GM18498 (cell line): ENCODE data around the gene ABCB10.
"Not testable (repeated sequence)": the region's sequence is repeated elsewhere in the genome, so short reads cannot be mapped to it uniquely, and the experiment has no call there.

Source experiments
- ATAC-seq: cut with Tn5 transposase; IDR thresholded peaks from one replicate; pipeline ENCODE4 v1.9.1; 2021; ENCODE audit warnings: mild to moderate bottlenecking, moderate library complexity; ENCODE audit not compliant: unreplicated experiment

The ABCB10 gene

DNA sequence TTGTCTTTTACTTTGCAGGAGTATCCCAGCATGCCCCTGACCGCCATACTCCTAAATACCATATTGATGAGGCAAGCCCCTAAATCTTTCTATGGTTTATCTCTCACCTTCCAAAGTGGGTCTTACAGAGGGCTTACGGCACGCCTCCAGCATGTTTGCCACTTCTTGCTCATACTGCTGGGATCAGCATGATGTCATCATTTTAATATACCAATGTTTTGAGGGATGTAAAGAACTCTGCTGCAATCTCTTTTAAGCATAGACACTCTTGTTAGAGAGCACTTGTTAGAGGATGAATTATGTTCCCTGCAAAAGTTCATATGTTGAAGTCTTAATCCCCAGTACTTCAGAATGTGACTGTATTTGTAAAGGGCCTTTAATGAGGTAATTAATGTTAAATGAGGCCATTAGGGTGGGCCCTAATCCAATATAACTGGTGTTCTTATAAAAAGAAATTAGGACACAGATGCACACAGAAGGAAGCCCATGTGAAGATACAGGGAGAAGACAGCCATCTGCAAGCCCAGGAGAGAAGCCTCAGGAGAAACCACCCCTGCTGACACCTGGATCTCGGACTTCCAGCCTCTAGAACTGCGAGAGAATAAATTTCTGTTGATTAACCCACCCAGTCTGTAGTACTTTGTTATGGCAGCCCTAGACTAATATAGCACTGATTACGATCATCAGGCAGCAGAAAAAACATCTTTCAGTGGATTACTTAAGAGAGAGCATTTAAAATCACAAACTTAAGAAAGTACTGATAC lies 16.4 kb upstream of the ABCB10 start:
- ATAC-seq, result no peak

- no peak for ATAC-seq
Observed at GRCh38 chr1:229572286-229572685, 13.8 kb upstream of the ABCB10 start.

GRCh38 chr1:229570891-229571516 lies 12.5 kb upstream of the ABCB10 start:
- ATAC-seq, result no peak

DNA sequence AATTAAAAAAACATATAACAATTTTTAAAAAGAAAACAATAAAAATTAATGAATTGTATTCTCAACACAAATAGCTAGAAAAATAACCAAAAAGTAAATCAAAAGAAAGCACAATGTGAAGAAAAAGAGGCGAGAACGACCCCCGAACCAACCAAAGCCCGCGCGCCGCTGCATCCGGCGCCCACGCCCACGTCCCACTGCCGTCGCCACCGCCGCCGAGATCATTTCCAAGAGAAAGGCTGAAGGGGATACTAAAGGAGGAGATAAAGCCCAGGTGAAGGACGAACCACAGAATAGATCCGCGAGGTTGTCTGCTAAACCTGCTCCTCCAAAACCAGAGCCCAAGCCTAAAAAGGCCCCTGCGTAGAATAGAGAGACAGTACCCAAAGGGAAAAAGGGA lies 11.8 kb upstream of the ABCB10 start:
- ATAC-seq, result no peak

GRCh38 chr1:229567109-229567868 lies 8.8 kb upstream of the ABCB10 start:
- no peak for ATAC-seq

DNA sequence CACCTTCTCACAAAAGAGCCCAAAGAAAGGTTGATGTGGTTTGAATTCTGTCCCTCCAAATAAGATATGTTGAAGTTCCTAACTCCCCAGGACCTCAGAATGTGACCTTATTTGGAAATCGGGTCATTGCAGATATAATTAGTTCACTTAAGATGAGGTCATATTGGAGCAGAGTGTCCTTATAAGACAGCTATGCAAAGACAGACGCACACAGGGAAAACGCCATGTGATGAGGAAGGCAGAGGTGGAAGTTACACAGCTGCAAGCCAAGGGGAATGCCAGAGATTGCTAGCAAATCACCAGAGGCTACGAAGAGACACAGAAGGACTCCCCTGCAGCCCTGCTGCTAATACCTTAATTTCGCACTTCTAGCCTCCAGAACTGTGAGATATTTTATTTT lies 5.2 kb upstream of the ABCB10 start:
- ATAC-seq, result no peak

GRCh38 chr1:229563241-229563640 lies 4.7 kb upstream of the ABCB10 start:
- no peak for ATAC-seq

- ATAC-seq, result no peak
Observed at GRCh38 chr1:229562686-229563085, 4.2 kb upstream of the ABCB10 start.

DNA sequence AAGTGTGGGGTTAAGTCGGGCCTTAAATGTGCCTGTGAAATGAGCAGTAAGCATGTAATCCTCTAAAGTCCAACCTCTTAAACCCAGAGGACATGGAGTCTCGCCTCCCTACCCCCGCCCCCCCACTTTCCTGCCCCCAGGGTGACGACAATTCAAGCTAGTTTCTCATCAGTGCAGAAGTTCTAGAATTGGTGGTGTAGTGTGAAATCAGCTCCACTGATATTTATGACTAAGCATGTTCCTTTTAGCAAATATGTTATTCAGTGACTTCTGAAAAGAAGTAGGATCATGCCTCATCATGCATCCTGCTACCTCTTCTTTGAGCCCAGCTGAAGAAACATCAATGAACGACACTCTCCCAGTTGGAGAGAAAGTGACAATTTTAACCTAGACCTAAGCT lies 2.6 kb upstream of the ABCB10 start:
- ATAC-seq, result no peak

DNA sequence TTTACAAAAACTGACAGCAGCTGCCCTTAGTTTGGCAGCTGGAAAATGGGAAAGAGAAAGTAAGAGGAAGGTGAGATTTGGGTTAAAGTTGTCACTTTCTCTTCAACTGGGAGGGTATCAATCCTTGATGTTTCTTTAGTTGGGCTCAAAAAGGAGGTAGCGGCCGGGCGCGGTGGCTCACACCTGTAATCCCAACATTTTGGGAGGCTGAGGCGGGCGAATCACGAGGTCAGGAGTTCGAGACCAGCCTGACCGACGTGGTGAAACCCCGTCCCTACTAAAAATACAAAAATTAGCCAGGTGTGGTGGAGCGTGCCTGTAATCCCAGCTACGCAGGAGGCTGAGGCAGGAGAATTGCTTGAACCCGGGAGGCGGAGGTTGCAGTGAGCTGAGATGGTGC lies 1.6 kb upstream of the ABCB10 start:
- ATAC-seq, result not testable (repeated sequence)

GRCh38 chr1:229559336-229559801 lies 862 bp upstream of the ABCB10 start:
- not testable (repeated sequence) for ATAC-seq

GRCh38 chr1:229557913-229558414 lies 543 bp downstream of the ABCB10 start:
- peak; percentile 44 for ATAC-seq

GRCh38 chr1:229557200-229557850 lies 1.2 kb downstream of the ABCB10 start:
- ATAC-seq, result no peak

DNA sequence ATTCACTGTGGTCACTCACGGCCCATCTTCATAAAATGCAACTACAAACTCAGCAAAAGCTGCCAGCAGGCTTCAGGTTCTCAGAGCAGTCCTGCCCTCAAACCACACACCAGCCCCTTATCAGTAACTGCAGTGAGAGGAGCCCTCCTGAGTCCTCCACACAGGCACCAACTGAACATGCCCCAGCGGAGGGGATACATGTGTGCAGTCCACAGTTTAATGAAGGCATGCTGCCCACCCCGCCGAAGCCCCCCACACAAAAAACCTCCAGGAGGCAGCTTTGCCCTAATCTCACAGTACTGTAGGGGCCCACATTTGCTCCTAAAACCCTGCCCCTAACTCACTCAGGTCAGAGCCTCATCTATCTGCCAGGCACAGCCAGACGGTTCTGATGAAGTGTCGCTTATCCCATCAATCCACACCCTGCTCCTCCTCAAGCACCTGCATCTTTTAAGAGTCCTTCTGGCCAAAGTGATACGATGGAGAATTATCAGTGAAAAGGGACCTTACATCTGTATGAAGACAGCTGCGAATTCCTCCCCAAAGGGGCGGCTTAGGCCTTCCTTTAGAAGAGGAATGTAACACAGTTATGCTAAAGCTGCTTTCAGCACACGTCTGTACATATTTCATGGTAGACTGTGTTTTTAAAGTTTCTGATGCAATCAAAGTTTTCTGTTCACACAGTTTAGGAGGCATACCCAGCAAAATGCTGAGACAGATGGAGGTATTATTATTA lies 3.5 kb downstream of the ABCB10 start:
- no peak for ATAC-seq

GRCh38 chr1:229553621-229554130 lies 4.8 kb downstream of the ABCB10 start:
- no peak for ATAC-seq

DNA sequence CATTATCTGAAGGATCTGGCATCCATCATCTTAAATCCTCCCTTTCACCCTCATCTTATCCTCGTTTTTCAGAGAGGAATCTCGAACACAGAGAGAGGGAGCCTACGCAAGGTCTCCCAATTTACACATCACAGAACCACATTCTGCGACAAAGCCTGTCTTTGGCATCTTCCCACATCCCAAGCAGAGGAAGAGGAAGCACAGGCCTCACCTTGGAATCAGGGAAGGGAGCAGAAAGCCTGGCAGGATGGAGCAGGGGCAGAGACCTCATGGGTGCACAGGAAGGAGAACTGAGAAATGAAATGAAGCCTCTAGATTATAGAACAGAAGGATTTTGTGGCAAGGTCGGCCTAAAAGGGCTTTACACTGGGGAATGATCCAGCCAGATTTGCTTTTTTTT lies 5.8 kb downstream of the ABCB10 start:
- ATAC-seq, result no peak

DNA sequence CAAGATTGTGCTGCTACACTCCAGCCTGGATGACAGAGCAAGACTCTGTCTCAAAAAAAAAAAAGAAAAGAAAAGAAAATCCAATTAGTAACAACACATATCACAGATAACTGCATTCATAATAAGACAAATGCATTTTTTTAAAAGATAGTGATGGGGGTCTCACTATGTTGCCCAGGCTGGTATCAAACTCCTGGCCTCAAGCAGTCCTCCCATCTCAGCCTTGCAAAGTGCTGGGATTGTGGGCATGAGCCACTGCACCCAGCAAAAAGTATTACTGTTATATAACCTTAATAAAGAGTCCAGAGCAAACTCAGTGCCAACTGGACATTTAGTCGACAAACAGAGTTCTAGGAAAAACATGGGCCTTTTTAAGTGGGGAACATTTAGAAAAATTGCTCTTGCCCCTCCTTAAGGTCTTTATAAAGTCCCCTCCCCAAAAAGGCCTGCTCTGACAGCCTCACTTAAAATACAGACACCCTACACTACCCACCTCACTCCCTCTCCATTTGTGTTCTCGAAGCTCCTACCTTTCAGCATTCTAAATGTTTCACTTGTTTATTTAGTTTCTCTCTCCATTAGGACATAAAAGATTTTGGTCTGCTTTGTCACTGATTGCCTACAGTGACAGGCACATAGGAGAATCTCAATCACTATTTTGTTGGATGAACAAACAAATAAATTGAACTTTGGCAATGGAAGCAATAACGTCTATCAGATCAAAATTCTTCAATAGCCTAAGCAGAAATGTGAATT lies 7.5 kb downstream of the ABCB10 start:
- ATAC-seq, result no peak

DNA sequence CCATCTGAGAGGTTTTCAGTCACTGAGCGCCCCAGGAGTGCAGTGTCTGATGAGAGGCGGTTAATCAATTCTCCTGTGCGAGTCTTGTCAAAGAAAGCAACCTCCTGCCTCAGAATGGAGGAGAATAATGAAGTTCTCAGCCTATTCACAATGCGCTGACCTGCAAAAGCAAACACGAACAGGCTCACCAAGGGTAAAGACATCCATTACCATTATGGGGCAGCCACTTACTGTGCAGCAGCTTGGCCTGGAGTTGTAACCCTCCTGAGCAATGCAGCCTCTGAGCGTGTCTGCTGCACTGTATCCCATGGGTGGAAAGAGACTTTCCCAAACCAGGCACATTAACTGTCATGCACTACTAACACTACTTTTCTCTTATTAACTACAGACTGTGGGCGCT lies 11.0 kb downstream of the ABCB10 start:
- no peak for ATAC-seq

- ATAC-seq, result no peak
Observed at GRCh38 chr1:229544587-229544986, 13.9 kb downstream of the ABCB10 start.
